Esophagus (tissue), 2 donors: ENCODE measurements around the gene COA1. TPM values are rescaled to one million over a fixed set of nuclear protein-coding genes. Genes with fewer than 3 reads are reported as not detected.

ENCODE experiments used
- H3K27ac ChIP-seq, 2 donors: one replicate each; pipeline ENCODE4 v1.5.1; 2013; ENCODE audit warnings: low read depth in 2 of 2, mild to moderate bottlenecking in 2 of 2, inconsistent platforms in 1 of 2, low read length in 1 of 2, moderate library complexity in 1 of 2
- H3K27me3 ChIP-seq, 2 donors: one replicate each; pipeline ENCODE4 v1.6.1; 2013; ENCODE audit warnings: low read length in 2 of 2, control low read depth in 1 of 2, mild to moderate bottlenecking in 1 of 2; ENCODE audit not compliant: insufficient read depth in 2 of 2, control insufficient read depth in 1 of 2
- H3K36me3 ChIP-seq, 2 donors: one replicate each; pipeline ENCODE4 v1.6.1; 2013; ENCODE audit warnings: low read length in 1 of 2; ENCODE audit not compliant: control insufficient read depth in 2 of 2, insufficient read depth in 2 of 2
- H3K4me1 ChIP-seq, 2 donors: one replicate each; pipeline ENCODE4 v1.6.1; 2013; ENCODE audit warnings: low read length in 1 of 2; ENCODE audit not compliant: control insufficient read depth in 2 of 2, insufficient read depth in 2 of 2
- H3K4me3 ChIP-seq, 2 donors: one replicate each; pipeline ENCODE4 v1.5.1; 2013; ENCODE audit warnings: low read length in 2 of 2, mild to moderate bottlenecking in 2 of 2, low read depth in 1 of 2, moderate library complexity in 1 of 2
- H3K9me3 ChIP-seq, 2 donors: one replicate each; pipeline ENCODE4 v1.6.1; 2013; ENCODE audit warnings: mild to moderate bottlenecking in 2 of 2, low read depth in 1 of 2, low read length in 1 of 2, moderate library complexity in 1 of 2; ENCODE audit not compliant: control insufficient read depth in 2 of 2, insufficient read depth in 1 of 2
- WGBS, 2 donors: extraction: QIAGEN DNeasy Blood & Tissue Kit; methylation state at CpG; one replicate each; pipeline ENCODE4 v1.1.7; 2013; 5-methylcytosine and 5-hydroxymethylcytosine counted together
- polyA plus RNA-seq, 2 donors: library from polyadenylated mRNA; stranded (reverse); fragments of 200-250 nt; gene quantifications; one replicate each; pipeline ENCODE4 v1.2.3, GENCODE V29; 2013
- donor health status: healthy with polysubstance abuse.
- donor health status: Bipolar disorder and iron deficiency.

The COA1 gene
- polyA plus RNA-seq, 2 donors, result 24.2 to 32.3 TPM

DNA sequence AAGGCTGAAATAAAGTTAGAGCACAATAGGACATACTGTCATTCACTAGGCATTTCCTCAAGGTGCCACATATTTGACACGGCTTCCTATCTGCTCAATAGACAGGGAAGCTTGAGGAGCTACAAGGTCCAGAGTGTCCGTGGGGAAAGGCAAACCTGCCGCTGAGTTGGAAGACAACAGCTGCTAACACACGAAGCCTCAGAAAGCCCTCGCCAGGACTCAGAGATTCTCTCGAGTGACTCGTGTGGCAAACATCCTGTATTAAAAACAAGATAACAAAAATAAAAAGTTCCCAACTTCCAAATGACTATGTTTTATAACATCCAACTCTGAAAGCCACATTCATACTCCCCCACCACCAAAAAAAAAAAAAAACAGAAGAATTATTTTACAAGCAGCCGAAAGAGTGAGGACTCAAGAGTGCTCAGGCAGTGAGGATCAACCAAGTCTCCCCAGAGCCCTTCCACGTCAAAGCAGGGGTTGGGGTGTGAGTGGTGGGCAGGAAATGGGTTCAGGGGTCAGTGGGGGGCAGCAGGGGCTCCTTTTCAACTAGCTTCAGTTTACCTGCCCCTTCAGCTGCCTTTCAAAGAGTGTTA, 78.8 kb downstream of the COA1 start:
- WGBS, 2 donors, result 47 to 52% methylated on average over 9 of the region's 9 CpGs
- H3K27ac ChIP-seq, result peak overlapping the region; percentile 60 to 70
- no peaks in the 10 kb centered on the region for H3K27me3 ChIP-seq
- no peak overlapping the region for H3K4me3 ChIP-seq
- H3K9me3 ChIP-seq, result no peaks in the 10 kb centered on the region
- peaks cover 0 to 19% of the 10 kb centered on the region in 2 donors for H3K4me1 ChIP-seq
- H3K36me3 ChIP-seq, result no peaks in the 10 kb centered on the region

- 59% methylated on average over 4 of the region's 4 CpGs for WGBS, 2 donors
- Histone ChIP-seq H3K27ac (peak overlapping the region; percentile 53 to 76), H3K4me3 (no peak overlapping the region), H3K9me3 (no peaks in the 10 kb centered on the region), H3K4me1 (peaks cover 0 to 19% of the 10 kb centered on the region in 2 donors), H3K36me3 (no peaks in the 10 kb centered on the region), H3K27me3 (no peaks in the 10 kb centered on the region)
Measured at GRCh38 chr7:43649755-43650274, 79.5 kb downstream of the COA1 start.

GRCh38 chr7:43648473-43649406, 80.6 kb downstream of the COA1 start:
- Histone ChIP-seq H3K36me3 (peaks cover 0 to 2% of the 10 kb centered on the region in 2 donors), H3K4me1 (peaks cover 0 to 21% of the 10 kb centered on the region in 2 donors), H3K9me3 (no peaks in the 10 kb centered on the region), H3K27me3 (no peaks in the 10 kb centered on the region), H3K4me3 (no peak overlapping the region), H3K27ac (peak overlapping the region; percentile 86 to 98)
- WGBS, 2 donors, result 20 to 30% methylated on average over 8 of the region's 8 CpGs

DNA sequence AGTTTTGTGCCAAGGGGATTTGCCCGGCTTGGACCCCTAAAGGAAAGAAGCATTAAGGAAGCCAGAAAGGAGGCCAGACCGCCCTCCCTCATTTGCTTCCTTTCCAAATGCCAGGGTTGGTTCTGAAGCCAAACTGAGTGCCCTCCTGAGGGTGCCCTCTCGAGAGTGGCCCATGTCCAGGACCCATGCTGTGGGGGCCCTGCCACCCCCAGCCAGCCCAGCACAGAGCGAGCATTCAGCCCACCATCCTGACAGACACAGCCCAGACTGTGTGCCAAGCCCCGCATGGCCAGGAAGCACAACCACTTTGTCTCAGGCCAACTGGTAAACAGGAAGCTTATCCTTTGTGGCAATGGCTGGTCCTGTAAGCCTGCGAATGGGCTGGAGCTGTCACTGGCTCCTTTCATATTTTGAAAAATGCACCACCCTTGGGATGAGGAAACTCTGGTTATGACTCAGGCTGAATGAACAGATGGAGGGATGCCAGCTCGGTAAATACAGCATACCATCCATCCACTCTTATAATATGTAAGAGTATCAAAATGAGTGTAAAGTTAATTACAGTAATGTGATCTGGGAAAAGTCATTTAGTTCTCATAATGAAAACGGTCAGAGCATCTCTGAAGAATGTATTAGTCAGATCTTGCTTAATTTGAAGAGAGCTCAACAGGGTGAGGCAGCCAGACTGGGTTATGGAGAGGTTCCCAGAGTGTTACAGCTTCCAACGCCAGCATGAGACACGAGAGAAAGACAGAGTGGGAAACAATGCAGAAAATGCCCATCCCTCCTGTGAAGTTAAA, 81.5 kb downstream of the COA1 start:
- H3K36me3 ChIP-seq, result peaks cover 0 to 9% of the 10 kb centered on the region in 2 donors
- 12 to 29% methylated on average over 10 of the region's 10 CpGs for WGBS, 2 donors
- no peaks in the 10 kb centered on the region for H3K9me3 ChIP-seq
- peaks cover 0 to 21% of the 10 kb centered on the region in 2 donors for H3K4me1 ChIP-seq
- no peaks in the 10 kb centered on the region for H3K27me3 ChIP-seq
- no peak overlapping the region for H3K4me3 ChIP-seq
- H3K27ac ChIP-seq, result peak overlapping the region; percentile 97 to 98

DNA sequence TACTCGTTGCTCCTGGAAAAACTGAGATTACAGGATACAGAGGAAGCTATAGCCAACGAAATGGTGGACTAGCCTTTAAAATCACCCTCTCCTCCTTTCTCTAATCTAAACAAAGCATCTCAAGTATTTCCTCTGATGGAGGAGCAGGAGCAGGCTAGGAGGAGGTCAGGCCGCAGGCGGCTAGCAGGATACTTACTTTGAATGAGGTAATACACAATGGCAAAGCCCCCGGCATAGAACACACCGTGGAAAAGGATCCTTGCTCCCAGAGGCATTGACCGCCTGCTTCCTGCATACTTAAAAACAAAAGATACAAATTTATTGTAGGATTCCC, 82.0 kb downstream of the COA1 start:
- 48 to 52% methylated on average over 7 of the region's 7 CpGs for WGBS, 2 donors
- H3K4me3 ChIP-seq, result no peak overlapping the region
- no peaks in the 10 kb centered on the region for H3K9me3 ChIP-seq
- H3K27me3 ChIP-seq, result no peaks in the 10 kb centered on the region
- H3K27ac ChIP-seq, result peak overlapping the region; percentile 97 to 98
- H3K36me3 ChIP-seq, result peaks cover 0 to 9% of the 10 kb centered on the region in 2 donors
- H3K4me1 ChIP-seq, result peaks cover 0 to 21% of the 10 kb centered on the region in 2 donors

- H3K36me3 ChIP-seq, result peaks cover 0 to 9% of the 10 kb centered on the region in 2 donors
Measured at GRCh38 chr7:43646603-43647338, 82.6 kb downstream of the COA1 start.

GRCh38 chr7:43645699-43646226, 83.6 kb downstream of the COA1 start:
- peaks cover 0 to 11% of the 10 kb centered on the region in 2 donors for H3K36me3 ChIP-seq
- H3K27ac ChIP-seq, result peak overlapping the region; percentile 13
- H3K9me3 ChIP-seq, result no peaks in the 10 kb centered on the region
- 84% methylated on average over 3 of the region's 3 CpGs for WGBS, 2 donors
- H3K4me1 ChIP-seq, result peaks cover 0 to 19% of the 10 kb centered on the region in 2 donors
- no peaks in the 10 kb centered on the region for H3K27me3 ChIP-seq
- no peak overlapping the region for H3K4me3 ChIP-seq

More at GRCh38 chr7:43646603-43647338, 82.6 kb downstream of the COA1 start:
- WGBS, 2 donors, result 49 to 51% methylated on average over 8 of the region's 8 CpGs
- H3K9me3 ChIP-seq, result no peaks in the 10 kb centered on the region
- H3K4me3 ChIP-seq, result no peak overlapping the region
- H3K4me1 ChIP-seq, result peaks cover 0 to 21% of the 10 kb centered on the region in 2 donors
- no peaks in the 10 kb centered on the region for H3K27me3 ChIP-seq
- H3K27ac ChIP-seq, result peak overlapping the region; percentile 82 to 98

- H3K36me3 ChIP-seq, result peaks cover 0 to 11% of the 10 kb centered on the region in 2 donors
- no peaks in the 10 kb centered on the region for H3K27me3 ChIP-seq
- H3K4me3 ChIP-seq, result no peak overlapping the region
- H3K4me1 ChIP-seq, result peaks cover 0 to 23% of the 10 kb centered on the region in 2 donors
- WGBS, 2 donors, result 80 to 85% methylated on average over 8 of the region's 8 CpGs
- H3K9me3 ChIP-seq, result no peaks in the 10 kb centered on the region
- H3K27ac ChIP-seq, result no peak overlapping the region
Measured at GRCh38 chr7:43643846-43644245, 85.5 kb downstream of the COA1 start.
